SK-N-SH (cell line): ENCODE measurements around the gene HPCA. TPM values are rescaled to one million over a fixed set of nuclear protein-coding genes. Genes with fewer than 3 reads are reported as not detected.
"Not testable (repeated sequence)": the region's sequence is repeated elsewhere in the genome, so short reads cannot be mapped to it uniquely, and the experiment has no call there.

Experiments used
- CTCF ChIA-PET: fragments of 300-600, 350-600 bp; formaldehyde crosslinking; extraction: SDS; loops from one replicate; lab custom pipeline; 2021; lab: Yijun Ruan, JAX
- POLR2A ChIA-PET: fragments of 350-600 bp; sonication (Branson Sonifier 250); formaldehyde crosslinking; extraction: SDS; loops from one replicate; lab custom pipeline; 2020; ENCODE audit warnings: antibody characterized with exemption, inconsistent platforms; lab: Yijun Ruan, JAX
- DNase-seq: peaks from one replicate; pipeline ENCODE4 v3.0.0; 2012
- H2AFZ ChIP-seq: fragments of 200-600 bp; sonication (generic); 2 replicates; pipeline ENCODE4 v1.8.1; 2016; ENCODE audit warnings: antibody characterized with exemption, mild to moderate bottlenecking, low read depth
- H3F3A ChIP-seq: fragments of 200-600 bp; sonication (generic); replicated peaks from 2 replicates; pipeline ENCODE3; 2016; ENCODE audit warnings: antibody characterized with exemption, mild to moderate bottlenecking; ENCODE audit not compliant: insufficient read depth
- H3K27ac ChIP-seq, 2 experiments: fragments of 200-500 bp in 1 of 2; fragments of 200-600 bp in 1 of 2; sonication (Bioruptor generic) in 1 of 2; sonication (generic), shearing (Covaris generic) in 1 of 2; 2 replicates each; pipeline versions ENCODE4 v1.5.1 to v1.6.1; 2014 to 2016; ENCODE audit warnings: low read depth in 2 of 2, inconsistent platforms in 1 of 2, low read length in 1 of 2, mild to moderate bottlenecking in 1 of 2, mixed read lengths in 1 of 2
- H3K27me3 ChIP-seq: fragments of 200-600 bp; sonication (generic), shearing (Covaris generic); 2 replicates; pipeline ENCODE4 v1.6.1; 2016; ENCODE audit warnings: mixed run types; ENCODE audit not compliant: insufficient read depth
- H3K36me3 ChIP-seq, 2 experiments: fragments of 200-500 bp in 1 of 2; fragments of 200-600 bp in 1 of 2; sonication (Bioruptor generic) in 1 of 2; sonication (generic) in 1 of 2; replicated peaks in 1 of 2; 2 replicates each; pipeline versions ENCODE3 to v1.5.1; 2014 to 2016; ENCODE audit warnings: low read length in 1 of 2, mild to moderate bottlenecking in 1 of 2; ENCODE audit not compliant: insufficient read depth in 2 of 2, control insufficient read depth in 1 of 2
- H3K4me1 ChIP-seq, 2 experiments: fragments of 200-500 bp in 1 of 2; fragments of 200-600 bp in 1 of 2; sonication (Bioruptor generic) in 1 of 2; sonication (generic), shearing (Covaris generic) in 1 of 2; 2 replicates each; pipeline versions ENCODE4 v1.5.1 to v1.6.1; 2014 to 2016; ENCODE audit warnings: low read depth in 1 of 2, low read length in 1 of 2, mixed run types in 1 of 2; ENCODE audit not compliant: insufficient read depth in 2 of 2, control insufficient read depth in 1 of 2
- H3K4me2 ChIP-seq: fragments of 200-600 bp; sonication (generic), shearing (Covaris generic); 2 replicates; pipeline ENCODE4 v1.6.1; 2017; ENCODE audit warnings: mixed run types
- H3K4me3 ChIP-seq, 2 experiments: fragments of 200-500 bp in 1 of 2; fragments of 200-600 bp in 1 of 2; sonication (Bioruptor generic) in 1 of 2; sonication (generic), shearing (Covaris generic) in 1 of 2; 2 replicates each; pipeline versions ENCODE4 v1.5.1 to v1.8.1; 2014 to 2016; ENCODE audit warnings: low read depth in 2 of 2, inconsistent platforms in 1 of 2, low read length in 1 of 2, mild to moderate bottlenecking in 1 of 2, mixed read lengths in 1 of 2, moderate library complexity in 1 of 2
- H3K79me2 ChIP-seq: fragments of 200-600 bp; sonication (generic); 2 replicates; pipeline ENCODE4 v1.8.1; 2017; ENCODE audit warnings: mild to moderate bottlenecking; ENCODE audit not compliant: insufficient read depth
- H3K9ac ChIP-seq: fragments of 200-600 bp; sonication (generic); 2 replicates; pipeline ENCODE4 v1.6.1; 2017; ENCODE audit warnings: mixed run types
- H3K9me2 ChIP-seq: fragments of 200-600 bp; sonication (generic); 2 replicates; pipeline ENCODE4 v1.6.1; 2017; ENCODE audit warnings: mixed run types
- H3K9me3 ChIP-seq: fragments of 200-600 bp; sonication (generic); 2 replicates; pipeline ENCODE4 v1.6.1; 2017; ENCODE audit warnings: mixed run types, mild to moderate bottlenecking, moderate library complexity
- H4K20me1 ChIP-seq: fragments of 200-600 bp; sonication (generic); 2 replicates; pipeline ENCODE4 v1.6.1; 2017; ENCODE audit warnings: mild to moderate bottlenecking, mixed run types; ENCODE audit not compliant: insufficient read depth
- CHD2 ChIP-seq: fragments of 150-350 bp; IDR thresholded peaks from 2 replicates; pipeline ENCODE4 v1.6.1; 2018; ENCODE audit warnings: low read length; ENCODE audit not compliant: partially characterized antibody
- ELF1 ChIP-seq: IDR thresholded peaks from 2 replicates; pipeline ENCODE4 v1.4.0; 2012
- EP300 ChIP-seq, 2 experiments: IDR thresholded peaks; 2 replicates each; pipeline versions ENCODE4 v1.4.0 to v1.6.1; 2012; ENCODE audit warnings: borderline replicate concordance in 1 of 2, low read depth in 1 of 2, low read length in 1 of 2
- FOXJ3 ChIP-seq: sonication (generic); formaldehyde crosslinking; IDR thresholded peaks from 2 replicates; pipeline ENCODE4 v1.5.1; 2020; ENCODE audit warnings: mild to moderate bottlenecking, missing genetic modification reagents
- IRF3 ChIP-seq: fragments of 150-350 bp; IDR thresholded peaks from 2 replicates; pipeline ENCODE4 v1.6.1; 2016; ENCODE audit warnings: mild to moderate bottlenecking, low read depth, low read length
- JUND ChIP-seq: IDR thresholded peaks from 2 replicates; pipeline ENCODE4 v1.4.0; 2012
- MAX ChIP-seq: IDR thresholded peaks from 2 replicates; pipeline ENCODE4 v1.4.0; 2012; ENCODE audit warnings: low read depth
- NFIC ChIP-seq: IDR thresholded peaks from 2 replicates; pipeline ENCODE4 v1.4.0; 2012; ENCODE audit warnings: borderline replicate concordance
- RAD21 ChIP-seq: IDR thresholded peaks from 2 replicates; pipeline ENCODE4 v1.6.1; 2012; ENCODE audit warnings: mild to moderate bottlenecking, low read length
- RCOR1 ChIP-seq: fragments of 150-350 bp; IDR thresholded peaks from 2 replicates; pipeline ENCODE4 v1.6.1; 2017; ENCODE audit warnings: antibody characterized with exemption, low read length
- REST ChIP-seq: IDR thresholded peaks from 2 replicates; pipeline ENCODE4 v1.6.1; 2012; ENCODE audit warnings: mild to moderate bottlenecking, low read depth, low read length, moderate library complexity
- RFX5 ChIP-seq: IDR thresholded peaks from 2 replicates; pipeline ENCODE4 v1.6.1; 2012; ENCODE audit warnings: mild to moderate bottlenecking, improper control_type of control experiment, low read length
- SIN3A ChIP-seq: IDR thresholded peaks from 2 replicates; pipeline ENCODE4 v1.6.1; 2012; ENCODE audit warnings: low read depth, mild to moderate bottlenecking, low read length, moderate library complexity, borderline replicate concordance
- TEAD4 ChIP-seq: IDR thresholded peaks from 2 replicates; pipeline ENCODE4 v1.4.0; 2012; ENCODE audit warnings: mild to moderate bottlenecking, borderline replicate concordance; ENCODE audit not compliant: insufficient read depth
- WGBS: methylation state at CpG from one replicate; pipeline ENCODE4 v1.1.6; 2017; ENCODE audit warnings: low lambda C conversion rate; 5-methylcytosine and 5-hydroxymethylcytosine counted together
- polyA plus RNA-seq, 3 experiments: library from polyadenylated mRNA; depleted of rRNA; stranded (reverse); fragments of >200 nt; gene quantifications; 2 replicates each; pipeline ENCODE4 v1.2.3, GENCODE V29; 2012
- TF ChIP-seq, protein P1 (sequence below): IDR thresholded peaks from 2 replicates; pipeline ENCODE4 v1.4.0; 2012; ENCODE audit warnings: low read depth, borderline replicate concordance
- TF ChIP-seq, protein P2 (sequence below): fragments of 150-350 bp; IDR thresholded peaks from 2 replicates; pipeline ENCODE4 v1.6.1; 2017; ENCODE audit warnings: antibody characterized with exemption, low read length, low read depth, borderline replicate concordance

Gene HPCA
- polyA plus RNA-seq, 1 of the 3 experiments (the other 2 are of a cell fraction), result not detected

DNA sequence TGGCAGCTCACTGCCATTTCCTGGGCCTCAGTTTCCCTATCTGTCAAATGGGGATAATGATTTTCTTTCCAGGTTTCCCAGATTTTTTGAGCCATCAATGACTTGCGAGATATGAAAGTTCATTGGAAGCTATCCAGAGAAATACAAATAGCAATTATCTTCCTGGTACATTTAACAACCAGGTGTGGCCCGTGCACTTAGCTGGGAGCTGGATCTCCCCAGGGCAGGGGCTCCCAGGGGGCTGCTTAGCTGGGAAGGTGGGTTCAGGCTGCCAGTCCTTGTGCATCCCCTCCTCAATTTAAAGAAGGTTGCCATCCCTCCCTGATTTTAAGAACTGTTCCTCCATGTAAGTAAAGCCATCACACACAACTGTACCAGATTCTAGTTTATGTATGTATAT lies 18.5 kb downstream of the HPCA start:
- no peaks in the 10 kb centered on the region for H3K9me3 ChIP-seq
- WGBS, result 42% methylated on average over 2 of the region's 2 CpGs
- H2AFZ ChIP-seq, result no peak overlapping the region
- peaks cover 0 to 9% of the 10 kb centered on the region in 2 experiments; a peak in 1 of 4 replicates for H3K4me1 ChIP-seq
- ChIA-PET CTCF (interaction anchor here (0.7 to 1.7 kb wide), 8 partner anchors 12 to 551 kb away, joined by 3 to 9 read pairs (median 4); no protein-coding TSS in a partner anchor), POLR2A (no interaction called here)
- H3K79me2 ChIP-seq, result no peaks in the 10 kb centered on the region
- H3K4me2 ChIP-seq, result no peak overlapping the region
- peak; percentile 3 for DNase-seq
- no peak overlapping the region for H3K4me3 ChIP-seq
- no peak overlapping the region for H3K27ac ChIP-seq
- H3K27me3 ChIP-seq, result peaks cover 7% of the 10 kb centered on the region; the same call in 1 of the 2 replicates
- TF ChIP-seq RCOR1 (no peak), CHD2 (no peak), SIN3A (no peak), FOXJ3 (CRISPR knock-in tag) (no peak), RFX5 (no peak), EP300 (IDR thresholded peaks at IDR 0.05; ENCODE audit: borderline replicate concordance in 1 of 2, low read depth in 1 of 2, low read length in 1 of 2) (no peak), MAX (no peak), ELF1 (no peak), RAD21 (no peak), JUND (no peak), IRF3 (no peak), TEAD4 (no peak), NFIC (no peak), REST (no peak)
- TF ChIP-seq, protein P1, sequence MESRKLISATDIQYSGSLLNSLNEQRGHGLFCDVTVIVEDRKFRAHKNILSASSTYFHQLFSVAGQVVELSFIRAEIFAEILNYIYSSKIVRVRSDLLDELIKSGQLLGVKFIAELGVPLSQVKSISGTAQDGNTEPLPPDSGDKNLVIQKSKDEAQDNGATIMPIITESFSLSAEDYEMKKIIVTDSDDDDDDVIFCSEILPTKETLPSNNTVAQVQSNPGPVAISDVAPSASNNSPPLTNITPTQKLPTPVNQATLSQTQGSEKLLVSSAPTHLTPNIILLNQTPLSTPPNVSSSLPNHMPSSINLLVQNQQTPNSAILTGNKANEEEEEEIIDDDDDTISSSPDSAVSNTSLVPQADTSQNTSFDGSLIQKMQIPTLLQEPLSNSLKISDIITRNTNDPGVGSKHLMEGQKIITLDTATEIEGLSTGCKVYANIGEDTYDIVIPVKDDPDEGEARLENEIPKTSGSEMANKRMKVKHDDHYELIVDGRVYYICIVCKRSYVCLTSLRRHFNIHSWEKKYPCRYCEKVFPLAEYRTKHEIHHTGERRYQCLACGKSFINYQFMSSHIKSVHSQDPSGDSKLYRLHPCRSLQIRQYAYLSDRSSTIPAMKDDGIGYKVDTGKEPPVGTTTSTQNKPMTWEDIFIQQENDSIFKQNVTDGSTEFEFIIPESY, result no peak
- TF ChIP-seq, protein P2, sequence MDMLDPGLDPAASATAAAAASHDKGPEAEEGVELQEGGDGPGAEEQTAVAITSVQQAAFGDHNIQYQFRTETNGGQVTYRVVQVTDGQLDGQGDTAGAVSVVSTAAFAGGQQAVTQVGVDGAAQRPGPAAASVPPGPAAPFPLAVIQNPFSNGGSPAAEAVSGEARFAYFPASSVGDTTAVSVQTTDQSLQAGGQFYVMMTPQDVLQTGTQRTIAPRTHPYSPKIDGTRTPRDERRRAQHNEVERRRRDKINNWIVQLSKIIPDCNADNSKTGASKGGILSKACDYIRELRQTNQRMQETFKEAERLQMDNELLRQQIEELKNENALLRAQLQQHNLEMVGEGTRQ, result no peak
- no peak overlapping the region for H3K9ac ChIP-seq
- peaks cover 4% of the 10 kb centered on the region for H3F3A ChIP-seq
- H3K36me3 ChIP-seq, result no peaks in the 10 kb centered on the region
- H4K20me1 ChIP-seq, result no peaks in the 10 kb centered on the region
- no peaks in the 10 kb centered on the region for H3K9me2 ChIP-seq

DNA sequence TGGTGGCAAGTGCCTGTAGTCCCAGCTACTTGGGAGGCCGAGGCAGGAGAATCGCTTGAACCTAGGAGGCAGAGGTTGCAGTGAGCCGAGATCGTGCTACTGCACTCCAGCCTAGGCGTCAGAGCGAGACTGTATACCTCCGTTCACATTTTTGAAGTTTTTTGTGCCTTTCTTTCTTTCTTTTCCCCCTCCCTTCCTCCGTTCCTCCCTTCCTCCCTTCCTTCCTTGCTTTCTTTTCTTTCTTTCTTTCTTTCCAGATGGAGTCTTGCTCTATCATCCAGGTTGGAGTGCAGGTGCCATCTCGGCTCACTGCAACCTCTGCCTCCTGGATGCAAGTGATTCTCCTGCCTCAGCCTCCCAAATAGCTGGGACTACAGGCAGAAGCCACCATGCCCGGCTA lies 19.3 kb downstream of the HPCA start:
- H3K79me2 ChIP-seq, H3K27ac ChIP-seq, H3K4me1 ChIP-seq, DNase-seq, H3K9me2 ChIP-seq, H3K27me3 ChIP-seq, H3K9me3 ChIP-seq, H3K4me3 ChIP-seq, H3F3A ChIP-seq, H2AFZ ChIP-seq, H4K20me1 ChIP-seq, H3K36me3 ChIP-seq, H3K4me2 ChIP-seq, H3K9ac ChIP-seq: not testable (repeated sequence)
- ChIA-PET POLR2A (interaction anchor here (0.7 kb wide), 1 partner anchor 9 kb away, joined by 3 read pairs; no protein-coding TSS in a partner anchor), CTCF (interaction anchor here (1.3 to 1.7 kb wide), 3 partner anchors 13 to 33 kb away, joined by 3 to 9 read pairs (median 5); no protein-coding TSS in a partner anchor)
- WGBS, result 72% methylated on average over 10 of the region's 10 CpGs
